ENCODE data around the gene BCOR.

Gene BCOR

DNA sequence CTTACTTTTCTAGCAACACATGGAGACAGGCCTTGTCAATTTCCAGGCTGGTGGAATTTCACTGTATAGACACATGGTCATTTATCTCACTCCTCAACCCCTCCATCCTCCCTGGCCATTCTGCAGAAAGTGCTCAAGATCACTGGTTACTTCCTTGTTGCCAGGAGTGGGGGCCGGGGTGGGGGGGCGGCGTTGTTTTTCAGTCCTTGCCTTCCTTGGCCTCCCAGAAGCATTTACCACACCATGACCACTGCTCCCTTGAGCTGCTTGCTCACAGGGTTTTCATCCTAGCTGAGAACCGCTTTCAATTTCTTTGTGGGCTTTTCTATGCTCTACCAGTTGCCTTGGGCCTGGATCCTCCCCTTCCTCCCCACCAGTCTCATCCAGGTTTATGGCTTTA is 14.1 kb upstream of the BCOR start:
- peak; percentile 40 for DNase-seq

DNA sequence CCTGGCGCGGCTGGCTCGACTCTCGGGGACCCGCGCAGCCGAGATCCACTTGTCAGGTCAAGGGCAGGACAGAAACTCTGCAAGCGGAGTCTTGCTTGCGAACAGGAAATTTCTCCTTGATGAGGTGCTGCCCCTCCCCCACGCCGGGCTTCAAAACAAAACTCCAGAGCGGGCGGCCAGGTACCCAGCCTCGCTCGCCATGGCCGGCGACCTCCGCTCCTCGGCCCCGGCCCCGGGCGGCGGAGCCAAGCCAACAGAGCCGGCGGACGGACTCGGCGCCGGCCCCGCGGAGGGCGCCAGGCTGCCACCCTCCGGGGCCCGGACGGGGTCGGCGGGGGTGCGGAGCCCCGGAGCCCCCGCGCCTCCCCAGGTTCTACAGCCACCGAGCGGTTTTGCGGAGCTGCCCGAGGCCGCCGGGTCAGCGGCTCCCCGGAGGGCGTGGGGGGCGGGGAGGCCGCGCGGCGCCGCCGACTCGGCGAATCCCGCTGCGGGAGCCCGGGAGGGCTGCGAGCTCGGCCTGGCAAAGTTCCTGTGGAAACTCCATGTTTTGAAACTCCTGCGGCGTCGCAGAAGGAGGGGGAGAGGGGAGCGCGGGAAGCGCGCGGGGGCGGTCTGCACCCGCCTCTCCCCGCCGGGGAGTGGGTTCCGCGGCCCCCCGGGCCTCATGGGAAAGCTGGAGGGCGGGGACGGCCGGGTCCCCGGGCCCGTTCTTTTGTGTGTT is 11.7 kb upstream of the BCOR start:
- peak; percentile 78 for DNase-seq

DNA sequence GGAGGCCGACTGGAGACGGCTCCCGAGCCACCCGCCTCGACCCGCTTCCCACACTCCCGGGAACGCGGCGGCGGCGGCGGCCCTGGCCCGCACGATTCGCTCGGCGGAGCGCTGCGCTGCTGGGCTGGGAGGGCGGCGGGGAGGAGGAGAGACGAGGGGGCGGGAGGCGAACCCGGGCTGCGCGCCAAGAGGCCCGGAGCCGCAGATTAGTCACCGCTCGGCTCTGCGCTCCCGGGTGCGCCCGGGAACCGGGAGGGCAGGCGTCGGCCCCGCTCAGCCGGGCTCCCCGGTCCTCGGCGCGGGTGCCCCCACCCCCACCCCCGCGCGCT is 11.2 kb upstream of the BCOR start:
- peak; percentile 78 for DNase-seq

DNA sequence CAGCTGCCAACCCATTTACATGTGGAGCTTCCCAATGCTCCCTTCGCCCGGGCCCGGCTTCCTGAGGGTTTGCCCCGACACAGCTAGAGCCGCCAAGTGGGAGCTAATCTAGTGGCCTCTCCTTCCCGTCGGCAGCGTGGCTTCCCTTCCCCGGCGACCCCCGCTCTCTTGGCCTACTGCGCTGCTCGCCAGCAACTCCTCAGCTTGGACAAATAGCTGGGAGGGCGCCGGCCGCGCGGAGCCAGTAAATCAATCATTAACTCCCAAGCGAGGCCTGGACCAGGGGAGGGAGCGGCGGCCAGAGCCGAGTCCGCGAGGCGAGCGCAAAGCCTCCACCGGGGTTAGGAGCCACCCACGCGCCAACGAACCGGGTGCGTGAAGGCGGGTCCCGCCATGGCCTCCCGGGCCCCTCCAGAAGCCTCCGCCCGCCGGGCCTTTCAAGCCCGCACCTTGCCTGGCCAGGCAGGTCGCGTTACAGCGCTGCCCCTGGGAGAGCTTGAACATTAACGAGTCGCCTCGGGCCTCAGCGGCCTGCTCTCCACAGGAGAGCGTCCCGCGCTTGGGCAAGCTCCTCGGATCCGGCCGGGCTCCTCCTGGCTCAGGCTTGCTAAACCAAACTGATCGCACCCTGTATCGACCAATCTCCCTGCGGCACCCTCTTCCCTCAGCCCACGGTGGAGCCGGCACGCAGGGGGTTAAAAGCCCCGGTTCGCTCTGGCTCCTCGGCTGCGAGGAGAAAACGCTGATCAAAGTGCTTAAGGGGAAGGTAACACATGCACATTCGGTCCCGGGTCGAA is 10.6 kb upstream of the BCOR start:
- DNase-seq, result no peak

DNA sequence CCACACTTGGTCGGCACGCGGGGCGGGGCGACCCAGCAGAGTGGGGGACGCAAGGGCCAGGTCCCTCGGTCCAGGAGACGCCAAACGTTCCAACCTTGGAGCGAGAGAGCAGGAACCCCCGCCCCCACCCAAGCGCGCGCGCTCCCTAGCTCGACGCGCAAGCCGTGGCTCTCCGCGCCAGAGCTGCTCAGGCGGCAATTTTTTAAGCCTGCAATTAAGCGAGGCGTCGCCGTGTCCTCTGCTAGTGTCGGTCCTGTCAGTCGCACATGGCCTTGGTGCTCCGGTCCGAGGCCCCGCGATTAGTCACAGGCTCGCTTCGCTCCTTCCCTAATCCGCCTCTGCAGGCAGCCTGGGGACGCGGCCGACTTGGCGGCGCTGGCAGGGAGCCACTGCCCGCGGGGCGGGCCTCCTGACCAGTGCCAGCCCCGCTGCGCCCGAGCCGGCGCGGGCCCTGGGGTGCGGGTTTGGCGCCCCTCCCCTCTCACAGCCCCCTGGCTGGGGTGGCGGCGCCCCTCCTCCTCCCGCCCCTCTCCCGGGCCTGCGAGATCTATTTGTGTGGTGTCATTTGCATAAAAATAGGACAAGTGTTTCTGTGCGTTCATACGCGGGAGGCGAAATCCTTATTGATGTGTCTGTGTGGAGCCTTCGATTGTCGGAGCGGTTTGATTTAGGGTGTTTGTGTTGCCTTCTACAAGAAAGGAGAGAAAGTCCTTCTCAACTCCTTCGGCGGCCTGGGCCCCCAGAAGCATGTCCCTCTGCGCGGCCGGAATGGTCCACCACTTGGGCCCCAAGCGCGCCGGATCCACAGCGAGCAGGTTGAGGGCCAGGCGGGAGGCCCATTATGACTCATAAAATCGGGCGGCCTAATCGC is 9.8 kb upstream of the BCOR start:
- DNase-seq, result no peak

GRCh38 chrX:40106676-40107290 is 9.0 kb upstream of the BCOR start:
- DNase-seq, result no peak

DNA sequence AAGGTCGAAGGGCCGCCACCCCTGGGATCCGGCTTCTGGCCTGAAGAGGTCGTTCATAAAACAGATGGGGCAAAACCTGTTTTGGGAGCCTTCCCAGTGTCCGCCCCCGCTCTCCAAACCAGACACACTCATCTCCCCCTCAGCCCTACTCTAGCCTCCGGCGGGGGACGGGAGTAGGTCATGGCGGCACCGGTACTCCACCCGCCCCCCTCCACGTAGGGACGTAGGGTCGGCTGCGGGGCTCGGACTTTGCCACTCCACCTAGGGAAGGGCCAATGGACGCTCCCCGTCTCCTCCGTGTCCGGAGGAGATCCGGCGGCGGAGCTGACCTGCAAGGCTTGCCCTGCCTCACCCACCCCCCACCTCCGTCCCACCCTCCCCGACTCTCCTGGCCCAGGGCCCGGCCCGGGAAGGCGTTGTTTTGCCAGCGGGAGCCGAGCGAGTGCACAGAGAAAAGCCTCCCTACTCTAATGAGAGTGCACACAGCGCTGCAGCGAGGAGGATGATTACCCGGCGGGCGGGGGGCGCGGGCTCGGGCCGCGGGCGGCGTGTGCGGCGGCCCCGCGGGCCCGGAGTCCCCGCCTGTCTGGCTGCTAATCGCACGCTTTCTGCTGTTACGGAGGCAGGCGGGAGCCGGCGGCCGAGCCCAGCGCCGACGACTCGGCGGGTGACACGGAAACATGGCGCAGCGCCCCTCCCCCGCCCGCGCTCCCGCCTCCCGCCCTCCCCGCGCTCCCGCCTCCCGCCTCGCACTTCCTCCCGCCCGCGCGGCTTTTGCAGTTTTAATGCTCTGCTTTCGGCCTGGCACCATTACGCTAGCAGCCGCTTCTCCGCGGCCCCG is 8.3 kb upstream of the BCOR start:
- peak; percentile 76 for DNase-seq

DNA sequence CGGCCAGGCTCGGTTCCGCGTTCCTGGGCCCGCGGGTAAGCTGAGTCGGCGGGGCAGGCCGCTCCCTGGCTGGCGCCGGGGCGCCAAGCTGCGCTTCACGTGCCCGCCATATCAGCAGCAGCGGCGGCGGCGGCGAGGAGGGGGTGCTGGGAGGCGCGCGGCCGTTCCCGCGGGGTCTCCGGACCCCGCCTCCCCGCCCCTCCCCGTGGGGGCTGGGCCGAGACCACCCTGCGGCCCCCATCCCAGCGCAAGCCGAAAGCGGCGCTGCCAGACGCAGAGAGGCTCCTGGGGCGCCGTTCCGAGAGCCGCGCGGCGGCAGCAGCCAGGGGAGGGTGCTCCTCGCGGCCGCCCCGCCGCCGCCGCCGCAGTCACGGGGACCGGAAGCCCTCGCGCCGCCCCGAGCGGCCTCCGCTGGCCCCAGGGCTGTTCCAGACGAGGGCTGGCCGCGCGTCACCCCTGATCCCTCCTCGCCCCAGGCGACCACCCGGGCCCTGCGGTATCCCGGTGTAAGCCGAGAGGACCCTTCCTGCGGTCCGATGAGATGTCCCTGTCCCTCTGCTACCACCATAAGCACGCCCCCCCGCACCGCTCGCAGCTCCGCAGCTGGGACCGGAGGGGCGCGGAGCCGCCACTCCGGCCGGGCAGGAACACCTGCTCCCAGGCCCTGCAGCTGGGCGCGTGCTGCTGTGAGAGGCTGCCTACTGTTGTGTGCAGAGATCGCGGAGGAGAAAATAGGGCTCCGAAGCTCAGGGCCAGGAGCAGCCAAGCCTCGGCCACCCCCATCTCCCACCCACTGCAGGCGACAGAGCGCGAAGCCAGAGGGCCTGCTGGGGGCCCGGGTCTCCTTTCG is 7.5 kb upstream of the BCOR start:
- DNase-seq, result peak; percentile 47

DNA sequence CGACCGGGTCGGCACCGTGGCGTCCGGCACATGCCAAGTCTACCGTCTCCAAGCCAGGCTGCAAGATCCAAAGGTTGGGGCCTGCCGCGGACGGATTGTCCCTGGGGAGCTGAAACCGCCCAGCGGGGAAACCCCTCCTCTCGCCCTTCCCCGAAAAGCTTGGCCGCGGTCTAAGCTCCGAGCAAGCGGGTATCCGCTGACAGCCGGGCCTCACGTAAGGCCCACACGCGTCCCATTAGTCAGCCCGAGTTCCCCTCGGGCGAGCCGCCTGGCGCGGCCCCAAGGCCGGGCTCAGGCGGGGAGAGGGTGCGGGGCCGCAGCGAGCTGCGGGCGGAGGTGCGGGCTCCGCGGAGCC is 6.8 kb upstream of the BCOR start:
- peak; percentile 26 for DNase-seq

GRCh38 chrX:40103565-40104323 is 6.0 kb upstream of the BCOR start:
- peak; percentile 52 for DNase-seq

GRCh38 chrX:40102393-40103381 is 4.9 kb upstream of the BCOR start:
- DNase-seq, result no peak

GRCh38 chrX:40101430-40101802 is 3.7 kb upstream of the BCOR start:
- DNase-seq, result no peak

DNA sequence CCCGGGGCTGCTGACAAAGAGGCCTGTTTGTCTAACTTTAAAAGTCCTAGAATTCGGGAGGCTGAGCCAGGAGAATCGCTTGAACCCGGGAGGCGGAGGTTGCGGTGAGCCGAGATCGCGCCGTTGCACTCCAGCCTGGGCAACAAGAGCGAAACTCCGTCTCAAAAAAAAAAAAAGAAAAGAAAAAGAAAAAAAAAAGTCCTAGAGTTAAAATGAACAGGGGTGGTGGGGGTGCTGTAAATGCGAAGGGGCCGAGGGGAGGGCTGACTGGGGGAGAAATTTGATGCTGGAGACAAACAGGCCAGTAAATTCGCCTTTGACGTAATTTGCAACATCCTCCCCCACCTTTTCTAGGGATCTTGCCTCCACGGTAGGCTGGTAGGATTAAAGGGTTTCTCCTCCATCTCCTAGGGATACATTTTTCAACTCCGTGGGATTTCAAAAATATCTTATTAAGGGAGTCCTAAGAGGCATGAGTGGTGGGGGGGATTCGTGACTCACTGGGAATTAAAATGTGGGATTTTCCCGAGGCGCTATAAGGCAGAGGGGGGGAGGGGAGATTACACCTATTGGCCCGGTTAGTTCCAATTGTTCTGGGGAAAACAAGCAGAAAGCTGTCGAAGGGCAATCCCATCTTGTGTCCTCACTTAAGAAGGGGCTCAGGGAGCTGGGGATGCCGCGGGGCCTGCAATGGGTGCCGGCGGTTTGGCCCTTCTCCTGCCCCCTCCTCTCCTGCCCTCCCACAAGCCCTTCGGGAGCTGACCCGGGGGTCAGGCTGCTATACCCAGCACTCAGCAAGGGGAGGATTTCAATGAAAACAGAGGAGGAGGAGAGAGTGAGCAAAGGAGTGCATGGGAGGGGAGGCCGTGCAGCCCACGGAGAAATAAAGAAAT is 3.0 kb upstream of the BCOR start:
- DNase-seq, result no peak

GRCh38 chrX:40100141-40100536 is 2.4 kb upstream of the BCOR start:
- peak; percentile 52 for DNase-seq

DNA sequence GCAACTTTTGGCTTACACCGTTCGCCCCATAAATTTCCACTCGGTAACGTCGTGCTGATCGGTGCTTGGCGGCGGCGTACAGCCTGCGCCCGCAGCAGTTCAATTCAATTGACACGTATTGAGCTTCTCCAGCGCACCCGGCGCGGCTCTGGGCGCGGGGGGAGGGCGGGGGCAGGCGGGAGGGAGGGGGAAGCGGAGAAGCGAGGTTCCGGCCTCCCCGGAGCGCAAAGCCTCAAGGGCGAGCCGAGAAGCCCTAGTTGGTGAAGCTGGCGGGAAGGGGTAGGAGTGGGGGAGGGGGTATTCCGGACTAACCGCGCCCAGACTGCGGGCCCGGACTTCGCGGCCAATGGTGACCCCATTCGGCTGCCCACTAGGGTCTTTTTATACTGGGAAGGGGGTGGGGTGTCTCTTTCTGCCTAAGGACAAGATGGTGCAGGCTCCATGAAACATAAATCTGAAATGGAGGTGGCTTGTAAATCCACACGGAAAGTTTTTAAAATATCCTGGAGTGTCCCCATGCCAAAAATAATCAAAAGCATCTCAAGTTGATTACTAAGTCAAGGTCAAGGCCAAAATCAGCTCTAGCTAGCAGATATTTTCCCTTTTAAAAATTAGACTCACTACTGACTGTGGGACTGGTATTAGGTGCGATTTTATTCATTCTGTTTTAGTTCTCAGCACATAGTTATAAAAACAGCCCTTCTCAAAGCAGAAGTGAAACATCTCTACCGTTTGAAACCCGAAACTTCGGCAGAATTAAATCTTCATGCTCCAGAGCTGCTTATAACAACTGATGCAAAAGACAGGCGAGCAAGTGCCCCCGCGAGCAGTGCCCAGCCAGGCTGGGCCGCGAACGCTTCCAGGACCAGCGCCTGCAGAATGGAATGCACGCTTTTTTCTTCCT is 1.5 kb upstream of the BCOR start:
- peak; percentile 65 for DNase-seq

- DNase-seq, result peak; percentile 77
Measured at GRCh38 chrX:40098264-40099054, 701 bp upstream of the BCOR start.

Measured in OCI-M1 (cell line).